Measurements from ENCODE around the gene TIGAR.
A peak's percentile ranks its signal among the peaks of the same experiment; 100 is the strongest.

TIGAR gene

DNA sequence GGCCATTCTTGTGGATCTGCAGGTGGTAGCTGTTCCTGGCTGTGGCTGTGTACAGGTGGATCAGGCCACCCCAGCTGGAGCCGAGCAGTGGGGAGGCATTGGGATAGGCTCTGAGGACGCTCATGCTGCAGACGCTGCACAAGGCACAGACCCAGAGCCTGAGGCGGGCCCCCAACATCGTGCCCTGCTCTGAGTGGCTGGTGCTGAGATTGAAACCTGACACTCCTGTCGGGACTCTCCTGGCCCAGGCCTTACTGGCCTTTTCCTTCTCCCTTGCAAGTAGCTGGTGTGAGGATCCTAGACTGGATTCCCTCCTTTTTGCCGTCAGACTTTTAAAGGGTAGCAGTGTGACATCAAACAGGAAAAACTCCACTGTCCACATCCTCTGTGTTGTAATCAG, 58.4 kb downstream of the TIGAR start, which contains the start of gene FGF23:
Gene FGF23, minus strand, starts transcription at position 308 of the 400 bp plus-strand sequence. Its CDS starts 130 bp downstream, at position 178.
- no peaks in the 10 kb centered on the region for H3K9me2 ChIP-seq (ENCODE audit: low read depth, low read length)
- H3K27me3 ChIP-seq (ENCODE audit: insufficient read depth, low read length) = no peaks in the 10 kb centered on the region
- no peaks in the 10 kb centered on the region for H3K79me2 ChIP-seq (ENCODE audit: insufficient read depth, low read length)
- no peaks in the 10 kb centered on the region for H3K9me3 ChIP-seq (ENCODE audit: low read length)
- no peak within 1 kb of the TSS for H3K9ac ChIP-seq (ENCODE audit: low read length)
- no peak within 1 kb of the TSS for H2AFZ ChIP-seq (ENCODE audit: low read length)
- TF ChIP-seq, protein P1, sequence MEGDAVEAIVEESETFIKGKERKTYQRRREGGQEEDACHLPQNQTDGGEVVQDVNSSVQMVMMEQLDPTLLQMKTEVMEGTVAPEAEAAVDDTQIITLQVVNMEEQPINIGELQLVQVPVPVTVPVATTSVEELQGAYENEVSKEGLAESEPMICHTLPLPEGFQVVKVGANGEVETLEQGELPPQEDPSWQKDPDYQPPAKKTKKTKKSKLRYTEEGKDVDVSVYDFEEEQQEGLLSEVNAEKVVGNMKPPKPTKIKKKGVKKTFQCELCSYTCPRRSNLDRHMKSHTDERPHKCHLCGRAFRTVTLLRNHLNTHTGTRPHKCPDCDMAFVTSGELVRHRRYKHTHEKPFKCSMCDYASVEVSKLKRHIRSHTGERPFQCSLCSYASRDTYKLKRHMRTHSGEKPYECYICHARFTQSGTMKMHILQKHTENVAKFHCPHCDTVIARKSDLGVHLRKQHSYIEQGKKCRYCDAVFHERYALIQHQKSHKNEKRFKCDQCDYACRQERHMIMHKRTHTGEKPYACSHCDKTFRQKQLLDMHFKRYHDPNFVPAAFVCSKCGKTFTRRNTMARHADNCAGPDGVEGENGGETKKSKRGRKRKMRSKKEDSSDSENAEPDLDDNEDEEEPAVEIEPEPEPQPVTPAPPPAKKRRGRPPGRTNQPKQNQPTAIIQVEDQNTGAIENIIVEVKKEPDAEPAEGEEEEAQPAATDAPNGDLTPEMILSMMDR (IDR thresholded peaks at IDR 0.05; ENCODE audit: low read length) = no peak
- TF ChIP-seq EZH2 (IDR thresholded peaks at IDR 0.05; ENCODE audit: borderline replicate concordance, low read length) = no peak
- no peaks in the 10 kb centered on the region for H3F3A ChIP-seq (ENCODE audit: insufficient read depth, low read length)
- no peaks in the 10 kb centered on the region for H3K4me1 ChIP-seq (ENCODE audit: insufficient read depth, low read length, severe bottlenecking)
- no peaks in the 10 kb centered on the region for H3K36me3 ChIP-seq (ENCODE audit: insufficient read depth, low read length)
- no peak within 1 kb of the TSS for H3K4me3 ChIP-seq (ENCODE audit: low read depth, low read length, poor library complexity, severe bottlenecking)
- no peak within 1 kb of the TSS for H3K4me2 ChIP-seq (ENCODE audit: low read length)
- no peak within 1 kb of the TSS for H3K27ac ChIP-seq (ENCODE audit: low read depth, low read length, poor library complexity, severe bottlenecking)
- no peaks in the 10 kb centered on the region for H4K20me1 ChIP-seq (ENCODE audit: insufficient read depth, low read length)

DNA sequence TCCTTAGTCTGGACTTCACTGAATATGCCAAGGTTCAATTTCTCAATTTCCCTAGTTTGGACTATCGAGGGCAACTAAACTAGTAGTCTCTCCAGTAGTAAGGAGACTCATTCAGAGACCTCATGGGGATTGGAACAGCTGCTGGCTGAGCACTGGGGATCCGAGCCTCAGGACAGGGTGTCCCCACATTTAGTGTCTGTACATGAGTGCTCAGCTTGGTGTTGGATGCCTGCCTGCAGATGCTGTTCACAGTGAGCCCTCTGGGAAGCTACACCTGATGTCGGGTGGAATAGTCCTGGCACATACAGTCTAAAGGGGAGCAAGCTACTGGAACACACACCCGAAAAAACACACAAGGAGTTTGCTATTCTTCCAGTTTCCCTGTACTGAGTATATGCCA, 59.3 kb downstream of the TIGAR start:
- Histone ChIP-seq H3K4me1 (ENCODE audit: insufficient read depth, low read length, severe bottlenecking) (no peaks in the 10 kb centered on the region), H3K4me2 (ENCODE audit: low read length) (no peak overlapping the region), H3K79me2 (ENCODE audit: insufficient read depth, low read length) (no peaks in the 10 kb centered on the region), H2AFZ (ENCODE audit: low read length) (no peak overlapping the region), H3F3A (ENCODE audit: insufficient read depth, low read length) (no peaks in the 10 kb centered on the region), H3K36me3 (ENCODE audit: insufficient read depth, low read length) (no peaks in the 10 kb centered on the region), H3K27ac (ENCODE audit: low read depth, low read length, poor library complexity, severe bottlenecking) (no peak overlapping the region), H3K4me3 (ENCODE audit: low read depth, low read length, poor library complexity, severe bottlenecking) (no peak overlapping the region), H3K9me3 (ENCODE audit: low read length) (no peaks in the 10 kb centered on the region), H4K20me1 (ENCODE audit: insufficient read depth, low read length) (no peaks in the 10 kb centered on the region), H3K9me2 (ENCODE audit: low read depth, low read length) (no peaks in the 10 kb centered on the region), H3K9ac (ENCODE audit: low read length) (no peak overlapping the region), H3K27me3 (ENCODE audit: insufficient read depth, low read length) (no peaks in the 10 kb centered on the region)
- TF ChIP-seq, protein P1 (IDR thresholded peaks at IDR 0.05; ENCODE audit: low read length) = no peak
- TF ChIP-seq EZH2 (IDR thresholded peaks at IDR 0.05; ENCODE audit: borderline replicate concordance, low read length) = no peak

DNA sequence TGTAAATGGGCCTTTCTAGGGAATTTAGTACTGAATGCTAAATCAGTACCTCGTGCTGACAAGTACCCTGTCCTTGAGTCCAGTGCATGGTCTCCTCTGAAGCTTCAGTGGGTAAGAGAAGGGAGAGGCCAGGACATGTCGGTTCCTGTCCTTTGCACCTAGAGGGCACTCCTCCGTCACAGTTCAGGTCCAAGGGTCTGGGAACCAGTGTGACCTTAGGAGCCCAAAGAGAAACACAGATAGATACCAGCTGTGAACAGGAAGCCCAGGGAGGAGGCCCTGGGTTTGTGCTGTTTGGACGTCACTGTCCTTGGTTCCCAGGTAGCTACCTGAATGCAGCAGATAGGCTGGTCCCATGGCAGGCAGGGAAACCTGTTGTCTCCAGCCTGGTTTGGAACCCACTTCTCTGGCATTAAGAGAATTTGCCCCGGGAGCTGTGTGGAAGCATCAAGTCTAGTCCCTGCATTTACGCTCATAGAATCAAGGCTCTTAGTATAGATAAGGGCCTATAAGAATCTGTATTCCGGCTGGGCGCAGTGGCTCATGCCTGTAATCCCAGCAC, 62.4 kb downstream of the TIGAR start:
- H3K27ac ChIP-seq (ENCODE audit: low read depth, low read length, poor library complexity, severe bottlenecking) = no peak overlapping the region
- TF ChIP-seq, protein P1 (IDR thresholded peaks at IDR 0.05; ENCODE audit: low read length) = peak; percentile 11; the same call in 1 of the 2 replicates
- TF ChIP-seq EZH2 (IDR thresholded peaks at IDR 0.05; ENCODE audit: borderline replicate concordance, low read length) = no peak
- no peaks in the 10 kb centered on the region for H3K79me2 ChIP-seq (ENCODE audit: insufficient read depth, low read length)
- no peaks in the 10 kb centered on the region for H4K20me1 ChIP-seq (ENCODE audit: insufficient read depth, low read length)
- H2AFZ ChIP-seq (ENCODE audit: low read length) = no peak overlapping the region
- no peak overlapping the region for H3K4me2 ChIP-seq (ENCODE audit: low read length)
- no peak overlapping the region for H3K4me3 ChIP-seq (ENCODE audit: low read depth, low read length, poor library complexity, severe bottlenecking)
- H3F3A ChIP-seq (ENCODE audit: insufficient read depth, low read length) = no peaks in the 10 kb centered on the region
- H3K9me3 ChIP-seq (ENCODE audit: low read length) = no peaks in the 10 kb centered on the region
- no peak overlapping the region for H3K9ac ChIP-seq (ENCODE audit: low read length)
- H3K36me3 ChIP-seq (ENCODE audit: insufficient read depth, low read length) = no peaks in the 10 kb centered on the region
- no peaks in the 10 kb centered on the region for H3K4me1 ChIP-seq (ENCODE audit: insufficient read depth, low read length, severe bottlenecking)
- no peaks in the 10 kb centered on the region for H3K27me3 ChIP-seq (ENCODE audit: insufficient read depth, low read length)
- no peaks in the 10 kb centered on the region for H3K9me2 ChIP-seq (ENCODE audit: low read depth, low read length)

Measured in OCI-LY1 (cell line).